ENCODE measurements around the gene RXYLT1.
"Not testable (repeated sequence)": the region's sequence is repeated elsewhere in the genome, so short reads cannot be mapped to it uniquely, and the experiment has no call there.

Gene RXYLT1, protein sequence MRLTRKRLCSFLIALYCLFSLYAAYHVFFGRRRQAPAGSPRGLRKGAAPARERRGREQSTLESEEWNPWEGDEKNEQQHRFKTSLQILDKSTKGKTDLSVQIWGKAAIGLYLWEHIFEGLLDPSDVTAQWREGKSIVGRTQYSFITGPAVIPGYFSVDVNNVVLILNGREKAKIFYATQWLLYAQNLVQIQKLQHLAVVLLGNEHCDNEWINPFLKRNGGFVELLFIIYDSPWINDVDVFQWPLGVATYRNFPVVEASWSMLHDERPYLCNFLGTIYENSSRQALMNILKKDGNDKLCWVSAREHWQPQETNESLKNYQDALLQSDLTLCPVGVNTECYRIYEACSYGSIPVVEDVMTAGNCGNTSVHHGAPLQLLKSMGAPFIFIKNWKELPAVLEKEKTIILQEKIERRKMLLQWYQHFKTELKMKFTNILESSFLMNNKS

DNA sequence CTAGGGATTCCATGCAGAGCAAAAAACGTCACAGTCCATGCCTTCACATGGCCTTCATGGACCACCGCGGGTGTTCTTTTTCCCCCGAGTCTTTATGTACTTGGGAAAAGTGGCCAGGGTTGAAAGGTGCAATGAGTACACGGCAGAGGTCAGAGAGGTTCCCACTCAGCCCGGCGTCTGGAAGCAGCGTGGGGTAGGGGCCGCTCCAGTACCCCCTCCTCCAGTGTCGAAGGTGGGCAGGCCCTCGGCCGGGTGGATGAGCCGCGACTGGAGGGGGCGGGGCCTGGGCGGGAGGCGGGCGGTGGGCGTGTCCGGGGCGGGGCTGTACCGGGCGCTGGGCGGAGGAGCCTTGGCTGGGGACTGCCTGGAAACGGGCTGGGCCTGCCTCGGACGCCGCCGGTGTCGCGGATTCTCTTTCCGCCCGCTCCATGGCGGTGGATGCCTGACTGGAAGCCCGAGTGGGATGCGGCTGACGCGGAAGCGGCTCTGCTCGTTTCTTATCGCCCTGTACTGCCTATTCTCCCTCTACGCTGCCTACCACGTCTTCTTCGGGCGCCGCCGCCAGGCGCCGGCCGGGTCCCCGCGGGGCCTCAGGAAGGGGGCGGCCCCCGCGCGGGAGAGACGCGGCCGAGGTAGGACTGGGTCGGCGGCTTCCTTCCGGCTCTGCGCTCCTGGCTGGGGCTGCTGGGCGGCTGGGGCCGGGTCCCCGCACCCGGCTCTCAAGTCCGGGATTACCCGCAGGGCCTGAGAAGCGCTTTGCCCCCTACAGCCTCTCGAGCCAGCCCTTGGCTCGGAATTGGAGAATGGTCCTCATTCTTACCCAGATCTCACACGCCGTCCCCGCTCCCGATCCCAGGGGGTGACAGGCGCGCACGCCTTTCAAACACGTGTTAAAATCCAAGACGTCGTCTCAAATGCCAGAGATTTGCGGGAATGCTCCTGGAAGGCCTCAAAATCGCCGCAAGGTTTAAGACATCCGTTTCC, at the start of gene RXYLT1:
TSS of gene RXYLT1 (plus strand) at position 412 of the 984 bp plus-strand sequence. CDS start at position 464, 52 bp downstream.
- peak; percentile 91 for DNase-seq

DNA sequence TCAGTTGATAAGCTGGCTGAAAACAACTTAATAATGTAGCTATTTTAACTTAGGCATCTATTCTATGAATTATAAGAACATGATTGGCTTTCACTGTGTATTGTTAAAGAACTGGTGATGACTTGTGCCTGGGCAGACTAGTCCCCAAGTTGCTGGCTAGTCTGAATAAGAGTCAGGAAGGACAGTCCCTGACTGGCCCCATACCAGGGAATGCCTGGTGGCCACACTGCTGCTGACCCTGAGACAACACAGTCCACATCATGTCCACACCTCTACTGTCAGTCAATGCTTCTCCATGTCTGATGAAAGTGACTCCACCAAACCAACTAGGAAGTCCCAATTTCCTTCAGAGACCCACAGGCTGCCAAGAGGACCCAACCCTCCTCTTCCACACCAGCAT, 46.9 kb upstream of the RXYLT1 start:
- not testable (repeated sequence) for DNase-seq

DNA sequence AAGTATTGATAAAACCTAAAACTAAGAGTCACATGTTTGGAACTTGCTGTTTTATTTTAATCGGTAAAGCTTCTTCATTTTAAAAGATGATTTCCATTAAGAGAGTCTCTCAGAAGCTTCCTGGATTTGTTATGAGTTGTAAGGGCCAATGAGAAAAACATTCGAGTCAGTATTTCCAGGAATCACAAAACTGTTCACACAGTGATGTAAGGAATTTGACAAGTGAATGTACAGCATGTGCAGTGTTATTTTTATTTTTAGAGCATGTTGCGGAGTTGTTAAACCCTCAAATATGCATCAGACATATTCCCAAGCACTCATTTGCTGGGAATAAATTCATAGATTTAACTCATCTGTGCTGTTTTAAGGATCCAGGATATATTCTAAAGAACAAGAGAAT, 46.1 kb upstream of the RXYLT1 start:
- DNase-seq: not testable (repeated sequence)

DNA sequence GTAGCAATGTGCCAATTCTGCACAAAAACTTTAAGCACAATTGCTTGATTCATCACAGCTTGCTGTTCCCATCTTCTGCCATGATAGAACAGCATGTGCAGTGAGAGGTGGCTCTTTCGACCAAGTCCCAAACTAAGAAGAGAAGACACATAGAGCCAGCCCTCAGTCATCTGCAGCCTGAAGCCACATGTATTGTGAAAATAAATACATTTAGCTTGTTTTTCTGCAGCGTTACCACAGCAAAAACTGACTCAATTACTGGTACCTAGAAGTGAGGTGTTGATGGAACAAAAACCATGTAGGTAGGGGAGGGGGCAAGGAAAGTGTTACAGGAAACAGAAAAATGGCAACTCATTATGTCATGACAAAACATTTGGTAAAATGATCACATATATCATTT, 39.2 kb upstream of the RXYLT1 start:
- not testable (repeated sequence) for DNase-seq

DNA sequence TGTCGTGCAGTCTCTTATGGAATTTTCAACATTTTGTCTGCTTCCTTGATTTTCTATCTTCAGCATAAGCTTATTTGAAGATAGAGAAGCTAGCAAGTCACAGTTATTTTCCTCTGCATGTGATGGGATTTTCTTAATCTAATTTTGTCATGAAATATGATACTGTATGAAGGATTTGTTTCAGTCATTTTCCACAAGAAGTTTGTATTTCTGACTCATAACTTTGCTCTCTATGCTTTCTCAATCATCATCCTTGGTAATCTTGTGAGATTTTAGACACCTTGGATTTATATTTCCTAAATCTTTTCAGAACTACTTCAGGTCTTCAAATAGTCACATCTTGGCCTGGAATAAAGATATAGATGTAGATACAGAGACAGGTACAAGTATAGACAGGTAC, 38.3 kb upstream of the RXYLT1 start:
- not testable (repeated sequence) for DNase-seq

DNA sequence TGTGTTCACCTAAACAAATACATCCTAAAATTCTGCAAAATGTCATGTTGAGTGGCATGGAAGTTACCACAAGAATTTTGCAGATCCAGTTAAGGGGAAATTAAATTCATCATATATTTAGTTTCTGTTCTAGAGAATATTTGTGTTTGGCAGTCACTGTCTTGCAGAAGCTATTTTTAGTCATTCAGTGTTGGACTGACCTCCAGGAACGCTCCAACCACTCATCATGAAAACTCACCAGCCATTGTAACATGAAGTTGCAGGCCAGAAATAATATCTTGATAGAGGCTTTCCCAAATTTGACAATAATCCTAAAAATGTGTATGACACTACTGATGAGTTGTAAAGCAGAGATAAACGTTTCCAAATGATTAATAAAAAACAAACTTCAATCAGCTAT, 35.6 kb upstream of the RXYLT1 start:
- DNase-seq: not testable (repeated sequence)

DNA sequence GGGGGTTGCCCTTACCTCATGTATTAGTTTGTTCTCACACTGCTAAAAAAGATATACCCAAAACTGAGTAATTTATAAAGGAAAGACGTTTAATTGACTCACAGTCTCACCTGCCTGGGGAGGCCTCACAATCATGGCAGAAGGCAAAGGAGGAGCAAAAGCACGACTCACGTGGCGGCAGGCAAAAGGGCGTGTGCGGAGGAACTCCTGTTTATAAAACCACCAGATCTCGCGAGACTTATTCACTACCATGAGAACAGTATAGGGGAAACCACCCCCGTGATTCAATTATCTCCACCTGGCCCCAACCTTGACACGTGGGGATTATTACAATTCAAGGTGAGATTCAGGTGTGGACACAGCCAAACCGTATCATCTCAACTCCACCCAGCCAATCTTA, 33.2 kb upstream of the RXYLT1 start:
- DNase-seq: not testable (repeated sequence)

DNA sequence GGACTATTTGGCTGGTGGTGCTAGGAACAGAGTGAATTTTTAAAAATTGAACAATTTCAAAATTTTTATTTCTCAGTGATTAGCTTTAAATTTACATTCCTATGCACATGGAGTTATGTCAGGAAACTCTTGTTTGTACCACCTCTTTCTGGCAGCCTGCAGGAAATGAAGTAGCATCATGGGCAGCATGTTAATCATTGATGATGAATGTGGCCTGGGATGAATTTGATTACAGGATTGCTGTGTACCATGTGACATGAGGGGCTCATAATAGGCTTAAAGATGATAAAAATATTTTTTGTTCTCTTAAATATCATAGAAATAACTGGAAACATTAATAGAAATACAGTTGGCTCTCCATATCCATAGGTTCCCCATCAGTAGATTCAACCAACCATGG, 32.6 kb upstream of the RXYLT1 start:
- not testable (repeated sequence) for DNase-seq

DNA sequence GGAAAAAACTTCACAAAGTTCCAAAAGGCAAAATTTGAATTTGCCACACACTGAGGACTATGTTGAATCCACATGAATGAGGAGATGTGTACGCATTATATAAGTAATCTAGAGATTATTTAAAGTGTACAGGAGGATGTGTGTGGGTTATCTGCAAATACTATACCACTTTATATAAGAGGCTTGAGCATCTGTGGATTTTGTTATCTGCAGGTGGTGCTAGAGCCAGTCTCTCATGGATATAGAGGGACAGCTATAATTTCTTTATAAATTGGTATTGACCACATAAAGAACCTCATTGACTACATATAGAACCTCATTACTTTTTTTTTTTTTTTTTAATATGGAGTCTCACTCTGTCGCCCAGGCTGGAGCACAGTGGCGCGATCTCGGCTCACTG, 32.2 kb upstream of the RXYLT1 start:
- DNase-seq: no peak

DNA sequence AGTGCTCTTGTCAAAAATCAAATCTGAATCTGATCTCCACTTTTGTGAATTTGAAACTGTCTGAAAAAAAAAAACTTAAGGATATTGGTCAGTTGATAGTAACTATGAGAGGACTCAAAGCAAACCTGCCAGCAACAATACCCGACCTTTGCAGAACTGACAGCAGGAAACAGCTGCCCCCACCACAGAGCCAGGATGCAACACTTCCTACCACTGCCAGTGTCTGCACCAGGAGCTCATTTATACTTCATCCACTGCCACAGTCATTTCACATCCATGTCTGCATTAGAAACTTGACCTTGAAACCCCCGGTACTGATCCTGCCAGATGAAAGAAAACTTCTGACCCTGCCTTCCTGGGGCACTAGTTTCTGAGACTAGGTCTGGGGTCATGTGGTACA, 27.4 kb upstream of the RXYLT1 start:
- DNase-seq: peak; percentile 58

DNA sequence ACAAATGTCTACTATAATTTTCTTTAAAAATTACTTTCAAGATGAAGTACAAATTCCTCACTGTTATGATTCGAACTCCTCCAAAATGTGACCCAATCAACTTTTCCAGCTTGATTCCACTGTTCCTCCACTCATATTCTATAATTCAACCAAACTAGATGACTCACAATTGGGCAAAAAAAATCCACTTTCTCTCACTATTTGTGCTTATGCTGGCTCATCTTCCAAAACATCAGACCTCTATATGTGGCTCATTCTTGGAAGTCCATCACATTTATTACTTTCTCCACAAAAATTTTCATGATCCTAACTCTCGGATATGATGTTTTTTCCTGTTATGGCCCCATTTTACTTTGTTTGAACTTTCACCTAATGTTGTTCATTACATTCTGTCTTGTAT, 26.9 kb upstream of the RXYLT1 start:
- no peak for DNase-seq

DNA sequence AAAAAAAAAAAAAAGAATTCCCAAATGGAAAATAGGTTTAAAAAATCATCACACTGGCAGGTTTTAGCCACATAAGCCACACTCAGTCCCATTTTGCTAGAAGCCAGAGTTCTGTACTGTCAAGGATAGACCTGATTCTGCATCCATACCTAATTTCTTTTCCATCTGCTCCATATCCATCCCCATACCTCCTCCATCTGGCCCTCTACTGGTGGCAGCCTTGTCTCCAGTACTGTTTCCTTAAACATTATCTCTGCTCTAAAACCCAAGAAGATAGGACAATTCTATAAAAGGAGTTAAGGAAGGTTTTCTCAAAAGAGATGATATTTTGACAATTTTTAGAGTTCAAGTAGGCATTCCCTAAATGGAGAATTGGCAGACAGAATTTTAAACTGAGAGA, 26.0 kb upstream of the RXYLT1 start:
- DNase-seq: peak; percentile 7

DNA sequence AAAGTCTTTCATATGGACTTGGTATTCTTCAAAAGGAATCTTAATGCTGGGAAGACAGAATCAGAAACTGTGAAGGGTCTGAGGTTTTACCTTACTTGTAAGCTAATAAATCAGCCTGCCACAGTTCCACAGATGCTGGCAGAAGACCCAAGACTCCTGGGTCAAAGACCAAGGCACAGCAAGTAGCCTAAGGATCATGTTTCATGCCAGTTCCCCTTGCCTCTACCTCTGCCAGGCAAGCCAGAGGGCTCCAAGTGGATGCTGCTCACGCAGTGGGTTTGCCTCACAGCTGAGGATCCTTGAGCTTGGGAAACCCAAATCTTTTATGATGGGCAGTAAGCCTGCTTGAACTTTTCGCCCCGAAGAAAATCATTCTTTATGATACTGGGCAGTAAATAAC, 15.2 kb upstream of the RXYLT1 start:
- no peak for DNase-seq

DNA sequence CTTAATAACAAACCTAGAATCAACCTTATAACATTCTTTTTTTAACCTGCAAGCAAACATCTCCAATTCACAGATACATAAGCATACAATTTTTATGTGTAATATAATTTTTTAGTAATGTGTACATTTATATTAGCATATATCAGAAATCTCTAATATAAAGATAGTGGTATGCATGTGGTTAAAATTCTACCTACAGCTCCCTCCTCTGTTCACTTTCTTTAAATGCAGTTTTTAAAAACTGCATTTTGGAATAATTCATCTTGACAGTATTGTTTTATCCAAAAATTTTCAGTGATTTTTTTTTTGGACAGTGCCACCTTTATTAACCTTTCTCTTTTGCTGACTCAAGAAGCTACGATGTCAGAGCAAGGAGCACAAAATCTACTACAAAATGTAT, 13.2 kb upstream of the RXYLT1 start:
- peak; percentile 17 for DNase-seq

DNA sequence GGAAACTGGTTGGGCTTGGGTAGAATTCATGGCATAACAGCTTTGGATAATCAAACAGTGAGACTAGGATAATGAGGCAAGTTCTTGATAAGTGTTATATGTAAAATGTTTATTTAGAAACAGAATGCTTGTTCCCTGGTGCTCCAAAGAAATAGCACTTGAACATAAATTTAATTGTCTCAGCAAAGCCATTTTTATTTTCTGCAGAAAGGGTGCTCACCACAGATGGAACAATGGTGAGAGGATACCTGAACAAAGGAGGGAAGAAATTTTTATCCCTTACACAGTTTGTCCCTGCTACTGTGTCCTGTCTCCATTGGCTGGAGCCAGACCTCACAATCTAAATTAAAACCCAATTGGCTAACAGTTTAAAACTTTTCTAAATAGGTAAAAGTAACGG, 9.3 kb upstream of the RXYLT1 start:
- DNase-seq: no peak

DNA sequence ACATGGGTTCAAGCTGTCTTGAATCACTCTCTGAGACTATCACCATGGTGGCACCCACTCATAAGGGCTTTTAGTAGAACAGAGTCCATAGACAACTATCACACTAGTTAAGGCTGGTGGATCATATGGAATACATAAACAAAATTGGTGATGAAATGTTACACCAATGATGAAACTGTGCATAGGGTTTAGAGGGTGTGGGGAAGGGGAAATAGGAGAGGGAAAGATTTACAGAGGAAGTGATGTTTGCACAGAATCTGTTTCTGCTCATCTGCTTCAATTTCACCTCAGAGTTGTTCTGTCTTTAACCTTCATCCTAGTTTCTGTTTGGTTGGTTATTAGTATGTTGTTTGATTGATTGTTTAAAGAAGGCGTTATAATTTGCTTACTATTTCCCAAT, 2.4 kb upstream of the RXYLT1 start:
- no peak for DNase-seq

DNA sequence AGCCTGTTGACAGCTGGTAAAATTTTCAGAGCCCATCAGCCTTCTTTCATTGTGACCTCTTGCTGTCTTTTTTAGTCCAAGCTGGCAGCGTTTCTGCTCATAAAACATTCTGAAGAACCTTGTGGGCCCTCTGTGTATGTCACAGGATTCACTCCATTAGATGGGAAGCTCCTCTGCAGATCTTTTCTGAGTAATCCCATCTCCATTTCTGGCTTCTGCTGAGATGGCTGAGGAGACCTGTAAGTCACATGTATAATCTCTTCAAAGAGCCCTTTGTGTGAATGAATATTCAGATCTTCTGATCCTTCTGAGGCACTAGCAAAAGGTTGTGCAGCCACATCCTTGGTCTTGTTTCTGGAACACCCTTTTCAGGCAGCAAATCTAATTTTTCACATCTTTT, 2.8 kb downstream of the RXYLT1 start:
- DNase-seq: no peak

DNA sequence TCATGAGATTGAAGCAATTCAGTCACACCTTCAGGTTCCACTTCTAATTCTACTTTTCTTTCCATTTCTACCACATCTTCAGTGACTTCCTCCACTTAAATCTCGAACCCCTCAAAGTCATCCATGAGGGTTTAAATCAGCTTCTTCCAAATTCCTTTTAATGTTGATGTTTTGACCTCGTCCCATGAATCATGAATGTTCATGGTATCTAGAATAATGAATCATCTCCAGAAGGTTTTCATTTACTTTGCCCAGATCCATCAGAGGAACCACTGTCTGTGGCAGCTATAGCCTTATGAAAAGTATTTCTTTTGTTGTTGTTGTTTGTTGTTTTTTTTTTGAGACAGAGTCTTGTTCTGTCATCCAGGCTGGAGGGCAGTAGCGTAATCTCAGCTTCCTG, 7.6 kb downstream of the RXYLT1 start:
- no peak for DNase-seq

DNA sequence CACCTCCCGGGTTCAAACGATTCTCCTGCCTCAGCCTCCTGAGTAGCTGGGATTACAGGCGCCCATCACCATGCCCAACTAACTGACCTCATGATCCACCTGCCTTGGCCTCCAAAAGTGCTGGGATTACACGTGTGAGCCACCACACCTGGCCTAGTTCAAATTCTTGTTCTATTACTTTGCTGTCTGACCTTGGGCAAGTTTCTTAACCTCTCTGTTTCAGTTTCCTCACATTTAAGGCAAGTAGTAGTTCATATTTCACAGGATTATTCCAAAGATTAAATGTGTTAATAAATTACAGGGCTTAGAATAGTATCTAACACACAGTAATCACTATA, 10.9 kb downstream of the RXYLT1 start:
- no peak for DNase-seq

DNA sequence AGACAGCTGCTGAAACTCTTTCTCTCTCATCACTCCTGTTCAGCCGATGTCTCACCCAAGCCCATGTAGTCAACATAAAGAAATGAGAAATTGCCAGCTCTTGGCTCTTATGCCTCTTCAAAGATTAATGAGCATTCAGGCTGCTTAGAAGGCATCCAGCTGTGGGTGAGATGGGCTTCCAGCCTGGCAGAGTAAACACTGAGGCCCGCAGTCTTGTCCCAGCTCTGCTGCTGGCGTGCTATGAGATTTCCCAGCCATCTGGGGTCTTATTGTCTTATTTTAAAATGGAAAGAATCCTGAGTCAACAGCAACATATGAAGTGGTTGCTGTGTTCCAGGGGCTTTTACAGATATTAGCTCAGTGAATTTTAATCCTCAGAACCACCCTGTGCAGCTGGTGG, 12.6 kb downstream of the RXYLT1 start:
- DNase-seq: no peak

DNA sequence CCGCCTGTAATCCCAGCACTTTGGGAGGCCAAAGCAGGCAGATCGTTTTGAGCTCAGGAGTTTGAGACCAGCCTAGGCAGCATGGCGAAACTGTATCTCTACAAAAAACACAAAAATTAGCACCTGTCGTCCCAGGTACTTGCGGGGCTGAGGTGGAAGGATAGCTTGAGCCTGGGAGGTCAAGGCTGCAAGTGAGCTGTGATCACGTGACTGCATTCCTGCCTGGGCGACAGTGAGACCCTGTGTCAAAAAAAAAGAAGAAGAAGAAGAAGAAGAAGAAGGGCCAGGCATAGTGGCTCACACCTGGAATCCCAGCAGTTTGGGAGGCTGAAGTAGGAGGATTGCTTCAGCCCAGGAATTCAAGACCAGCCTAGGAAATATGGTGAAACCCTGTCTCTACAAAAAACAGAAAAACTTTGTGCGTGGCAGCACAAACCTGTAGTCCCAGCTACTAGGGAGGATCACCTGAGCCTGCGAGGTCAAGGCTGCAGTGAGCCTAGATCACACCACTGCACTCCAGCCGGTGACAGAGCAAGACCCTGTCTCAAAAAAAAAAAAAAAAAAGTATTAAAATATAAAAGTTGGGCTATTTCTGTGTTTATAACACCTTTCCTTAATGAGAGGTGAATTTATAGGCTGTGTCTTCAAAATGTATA, 15.5 kb downstream of the RXYLT1 start:
- DNase-seq: no peak

DNA sequence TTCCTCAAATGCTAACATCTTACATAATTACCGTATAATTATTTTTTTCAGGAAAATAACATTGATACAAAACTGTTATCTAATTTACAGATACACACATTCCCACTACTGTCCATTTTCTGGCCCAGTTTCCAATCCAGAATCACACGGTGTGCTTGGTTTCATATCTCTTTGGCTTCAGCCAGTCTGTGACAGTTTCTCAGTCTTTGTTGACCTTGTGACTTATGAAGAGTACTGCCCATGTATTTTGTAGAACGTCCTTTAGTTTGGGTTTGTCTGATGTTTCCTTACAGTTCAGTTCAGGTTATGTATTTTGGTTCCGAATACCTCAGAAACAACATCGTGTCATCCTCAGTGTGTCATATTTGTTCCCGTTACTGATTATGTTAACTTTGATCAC, 16.2 kb downstream of the RXYLT1 start:
- DNase-seq: no peak

DNA sequence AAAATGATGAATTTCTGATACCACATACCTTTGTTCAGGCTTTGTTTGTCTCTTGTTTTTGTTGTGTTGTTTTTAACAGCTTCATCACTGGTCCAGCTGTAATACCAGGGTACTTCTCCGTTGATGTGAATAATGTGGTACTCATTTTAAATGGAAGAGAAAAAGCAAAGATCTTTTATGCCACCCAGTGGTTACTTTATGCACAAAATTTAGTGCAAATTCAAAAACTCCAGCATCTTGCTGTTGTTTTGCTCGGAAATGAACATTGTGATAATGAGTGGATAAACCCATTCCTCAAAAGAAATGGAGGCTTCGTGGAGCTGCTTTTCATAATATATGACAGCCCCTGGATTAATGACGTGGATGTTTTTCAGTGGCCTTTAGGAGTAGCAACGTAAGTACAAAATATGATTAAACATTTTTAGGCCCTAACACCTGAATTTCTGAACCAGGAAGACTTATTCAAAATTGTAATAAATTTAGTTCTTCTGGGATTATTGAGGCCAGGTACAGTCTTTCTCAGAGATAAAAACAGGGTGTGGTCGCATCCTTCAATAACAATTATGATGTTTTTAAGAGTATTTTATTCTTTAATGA, 22.4 kb downstream of the RXYLT1 start:
- peak; percentile 68 for DNase-seq
